HG03520 (cell line): ENCODE data around the gene CASKIN1.
"Not testable (repeated sequence)": the region's sequence is repeated elsewhere in the genome, so short reads cannot be mapped to it uniquely, and the experiment has no call there.

Experiments used
- ATAC-seq: cut with Tn5 transposase; IDR thresholded peaks from one replicate; pipeline ENCODE4 v1.9.1; 2021; ENCODE audit warnings: mild to moderate bottlenecking, moderate library complexity; ENCODE audit not compliant: unreplicated experiment

Gene CASKIN1

DNA sequence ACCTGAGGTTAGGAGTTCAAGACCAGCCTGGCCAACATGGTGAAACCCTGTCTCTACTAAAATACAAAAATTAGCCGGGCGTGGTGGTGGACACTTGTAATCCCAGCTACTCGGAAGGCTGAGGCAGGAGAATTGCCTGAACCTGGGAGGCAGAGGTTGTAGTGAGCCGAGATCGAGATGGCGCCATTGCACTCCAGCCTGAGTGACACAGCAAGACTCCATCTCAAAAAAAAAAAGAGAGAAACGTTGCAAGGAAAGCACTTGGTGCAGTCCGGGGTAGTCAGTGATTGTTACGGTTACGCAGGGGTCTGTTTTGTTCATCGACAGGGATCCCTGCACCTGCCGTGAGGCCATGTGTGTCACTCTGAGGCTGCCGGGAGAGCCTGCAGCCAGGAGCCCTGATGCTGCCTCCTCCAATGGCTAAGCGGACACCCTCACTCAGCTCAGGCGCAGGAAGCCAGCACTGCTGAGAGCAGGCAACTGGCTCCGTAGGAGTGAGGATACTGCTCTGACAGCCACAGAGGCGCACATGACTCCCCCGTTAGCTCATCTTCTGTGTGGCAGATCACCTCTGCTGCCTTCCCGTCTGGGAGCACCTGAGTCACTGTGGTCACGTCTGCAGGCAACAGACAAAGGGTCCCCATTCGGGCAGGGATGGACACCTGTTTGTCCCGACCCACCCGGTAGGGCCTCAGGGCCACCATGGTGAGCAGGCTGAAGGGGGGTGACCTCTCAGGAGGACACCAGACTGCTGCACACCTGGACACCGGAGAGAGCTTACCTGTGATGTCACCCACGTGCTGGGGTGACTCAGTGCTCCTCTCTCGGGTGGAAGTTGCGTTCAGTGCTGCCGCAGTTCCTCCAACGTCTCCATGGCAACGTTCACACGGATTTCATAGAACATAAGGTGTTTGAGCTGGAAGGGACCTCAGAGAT is 53.2 kb downstream of the CASKIN1 start:
- no peak for ATAC-seq

DNA sequence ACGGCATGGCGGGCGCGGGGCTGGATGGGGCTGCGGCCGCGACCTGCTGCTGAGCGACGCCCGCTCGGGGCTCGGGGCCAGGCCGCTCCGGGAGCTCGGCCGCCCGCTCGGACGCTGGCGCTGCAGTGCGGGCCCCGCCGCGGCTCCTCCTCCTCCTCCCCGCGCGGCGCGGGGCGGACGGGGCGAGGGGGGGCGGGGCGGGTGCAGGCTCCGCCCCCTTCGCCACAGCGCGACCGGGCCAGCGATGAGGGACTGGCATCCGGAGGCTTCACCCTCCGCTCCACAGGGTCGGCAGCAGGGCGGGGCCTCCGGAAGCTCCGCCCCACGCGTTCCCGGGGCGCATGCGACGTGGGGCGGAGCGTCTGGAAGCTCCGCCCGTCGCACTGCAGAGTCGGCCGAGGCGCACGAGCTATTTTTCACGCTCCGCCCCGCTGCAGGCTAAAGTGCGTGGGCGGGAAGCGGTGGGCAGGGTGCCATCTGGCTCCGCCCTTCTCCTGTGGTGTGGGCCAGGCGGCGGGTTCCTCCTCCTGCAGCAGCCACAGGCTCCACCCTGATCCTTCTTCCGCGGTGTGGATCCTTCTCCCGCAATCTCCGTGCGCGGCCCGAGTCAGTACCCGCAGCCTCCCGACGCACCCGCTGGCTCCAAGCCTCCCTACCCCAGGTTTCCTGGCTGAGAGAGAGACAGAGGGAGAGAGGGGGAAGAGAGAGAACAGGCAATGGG is 60.5 kb downstream of the CASKIN1 start, which contains the start of gene PKD1:
PKD1 (minus strand) TSS at position 129 of the 721 bp plus-strand sequence. CDS start 209 bp downstream, outside the sequence.
- not testable (repeated sequence) for ATAC-seq

DNA sequence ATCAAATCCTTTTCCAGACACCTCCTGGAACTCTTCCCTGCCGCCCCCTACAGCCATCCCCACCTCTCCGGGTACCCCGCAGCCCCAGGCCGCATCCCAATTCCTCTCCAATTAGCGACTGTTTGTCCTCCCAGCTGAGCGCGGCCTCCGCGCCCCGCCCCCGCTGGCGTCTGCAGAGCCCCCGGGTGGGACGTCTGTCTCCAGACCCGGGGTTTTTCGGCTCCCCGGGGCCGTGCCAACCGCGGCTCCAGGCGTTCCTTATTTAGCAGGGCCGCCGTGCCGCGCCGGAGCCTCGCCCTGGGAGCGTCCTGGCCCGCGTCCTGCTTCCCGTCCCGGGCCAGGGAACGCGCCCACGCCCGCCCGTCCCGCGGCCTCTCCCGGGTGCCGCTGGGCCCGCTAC is 61.3 kb downstream of the CASKIN1 start:
- ATAC-seq: not testable (repeated sequence)

DNA sequence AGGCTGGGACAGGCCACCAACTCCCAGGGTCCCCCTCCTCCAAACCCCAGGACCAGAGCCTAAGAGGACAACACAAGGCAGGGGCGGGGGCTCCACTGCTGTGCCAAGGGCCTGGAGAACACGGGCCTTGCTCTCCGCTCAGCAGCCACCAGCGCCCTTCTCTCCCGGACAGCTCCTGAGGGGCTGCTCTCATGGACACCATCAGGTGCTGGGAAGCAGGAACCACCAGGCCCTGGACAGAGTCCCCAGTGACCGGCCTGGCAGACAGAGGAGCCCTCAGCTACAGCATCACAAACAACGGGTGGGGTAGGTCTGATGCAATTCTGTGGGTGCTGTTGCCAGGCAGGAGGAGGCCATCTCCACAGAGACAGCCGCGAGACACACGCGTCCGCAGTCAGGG is 62.6 kb downstream of the CASKIN1 start:
- not testable (repeated sequence) for ATAC-seq

DNA sequence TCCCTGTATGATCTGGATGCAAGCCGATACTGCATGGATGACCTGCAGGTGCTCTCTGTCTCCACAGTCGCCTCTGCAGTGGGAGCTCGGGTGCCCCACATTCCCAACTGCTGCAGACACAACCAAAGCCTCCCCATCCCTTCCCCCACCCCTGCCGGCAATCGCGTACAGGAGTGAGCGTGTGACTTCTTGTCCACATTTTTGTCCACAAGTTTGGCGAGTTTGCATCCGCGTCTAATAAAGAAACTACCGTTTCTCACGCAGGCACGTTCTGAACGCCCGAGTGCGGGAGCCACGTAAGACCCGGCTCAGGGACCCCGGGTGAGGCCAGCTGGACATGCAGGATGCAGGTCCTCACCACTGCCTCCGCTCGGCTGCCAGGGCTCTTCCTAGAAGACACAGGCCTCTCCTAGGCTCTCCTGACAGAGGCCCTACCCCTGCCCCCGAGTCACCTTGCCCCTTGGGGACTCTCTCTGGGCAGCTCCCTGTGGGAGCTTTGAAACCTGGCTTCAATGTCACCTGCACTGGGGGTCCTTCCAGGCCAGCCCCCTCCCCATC is 66.4 kb downstream of the CASKIN1 start:
- not testable (repeated sequence) for ATAC-seq

DNA sequence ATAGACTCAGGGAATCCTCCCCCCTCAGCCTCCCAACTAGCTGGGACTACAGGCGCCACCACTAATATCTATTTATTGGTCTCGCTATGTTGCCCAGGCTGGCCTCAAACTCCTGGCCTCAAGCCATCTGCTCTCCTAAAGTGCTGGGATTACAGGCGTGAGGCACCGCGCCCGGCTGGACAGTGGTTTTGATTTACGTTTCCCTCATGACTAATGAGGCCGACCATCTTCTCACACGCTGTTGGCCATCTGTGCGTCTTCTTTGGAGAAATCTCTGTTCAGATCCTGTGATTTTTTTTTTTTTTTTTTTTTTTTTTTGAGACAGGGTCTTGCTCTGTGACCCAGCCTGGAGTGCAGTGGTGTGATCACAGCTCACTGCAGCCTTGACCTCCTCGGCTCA is 67.2 kb downstream of the CASKIN1 start:
- not testable (repeated sequence) for ATAC-seq

DNA sequence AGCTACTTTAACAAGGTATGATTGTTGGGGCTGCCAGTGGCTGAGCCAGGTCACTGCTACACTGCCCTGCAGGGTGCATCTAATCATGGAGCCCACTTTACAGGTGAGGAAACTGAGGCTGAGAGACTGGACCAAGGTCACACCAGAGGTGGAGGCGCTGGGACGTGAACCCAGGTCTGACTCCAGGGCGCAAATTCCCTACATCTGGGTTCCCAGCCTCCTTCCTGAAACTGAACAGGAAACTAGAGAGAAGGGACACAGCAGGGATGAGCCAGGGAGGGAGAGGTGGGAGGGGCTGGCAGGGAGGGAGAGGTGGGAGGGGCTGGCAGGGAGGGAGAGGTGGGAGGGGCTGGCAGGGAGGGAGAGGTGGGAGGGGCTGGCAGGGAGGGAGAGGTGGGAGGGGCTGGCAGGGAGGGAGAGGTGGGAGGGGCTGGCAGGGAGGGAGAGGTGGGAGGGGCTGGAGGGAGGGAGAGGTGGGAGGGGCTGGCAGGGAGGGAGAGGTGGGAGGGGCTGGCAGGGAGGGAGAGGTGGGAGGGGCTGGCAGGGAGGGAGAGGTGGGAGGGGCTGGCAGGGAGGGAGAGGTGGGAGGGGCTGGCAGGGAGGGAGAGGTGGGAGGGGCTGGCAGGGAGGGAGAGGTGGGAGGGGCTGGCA is 68.7 kb downstream of the CASKIN1 start:
- ATAC-seq: not testable (repeated sequence)
